HepG2 (cell line): ENCODE results near the gene AGAP3. TPM values are rescaled to one million over a fixed set of nuclear protein-coding genes. Genes with fewer than 3 reads are reported as not detected.

Experiments
- ATAC-seq: fragments of 200-7000 bp; cut with Tn5 transposase; 3 replicates; pipeline ENCODE4 v1.9.1; 2020; ENCODE audit warnings: mild to moderate bottlenecking, moderate library complexity
- BruUV-seq: library from RNA; stranded (reverse); fragments of 400-500 nt; replicated peaks from 2 replicates; lab custom pipeline; 2021; lab: Mats Ljungman, UMichigan
- CTCF ChIA-PET: fragments of 300-600 bp; formaldehyde crosslinking; extraction: SDS; loops from one replicate; lab custom pipeline; 2021; ENCODE audit warnings: low total read pairs, inconsistent platforms, low intra/inter-chr PET ratio; lab: Yijun Ruan, JAX
- POLR2A ChIA-PET: fragments of 350-600 bp; sonication (Branson Sonifier 250); formaldehyde crosslinking; loops from one replicate; lab custom pipeline; 2020; ENCODE audit warnings: antibody characterized with exemption, inconsistent platforms; lab: Yijun Ruan, JAX
- DNase-seq: peaks from one replicate; pipeline ENCODE4 v3.0.0-alpha.2; 2015; ENCODE audit warnings: low spot score
- FAIRE-seq: peaks from 3 replicates; lab custom pipeline; 2011; peaks lifted over from hg19 to GRCh38; lab: Jason Lieb, UNC
- H2AFZ ChIP-seq: one replicate; pipeline ENCODE4 v1.6.1; 2011; ENCODE audit warnings: low read length, inconsistent platforms
- H3K27ac ChIP-seq: fragments of 300-600 bp; 3 replicates; pipeline ENCODE4 v1.8.0; 2011; ENCODE audit warnings: mixed run types, mild to moderate bottlenecking, mixed read lengths, low read length, inconsistent platforms; ENCODE audit not compliant: insufficient read depth; ENCODE audit errors: extremely low read length
- H3K27me3 ChIP-seq, 2 experiments: fragments of 200-600 bp in 1 of 2; 2 replicates in 1 of 2; 3 replicates in 1 of 2; pipeline versions ENCODE4 v1.6.0 to v1.8.0; 2011; ENCODE audit warnings: low read length in 2 of 2, mild to moderate bottlenecking in 2 of 2, moderate library complexity in 2 of 2, inconsistent platforms in 1 of 2; ENCODE audit not compliant: insufficient read depth in 2 of 2, control insufficient read depth in 1 of 2
- H3K36me3 ChIP-seq, 2 experiments: fragments of 200-600 bp in 1 of 2; replicated peaks in 1 of 2; 2 replicates in 1 of 2; 3 replicates in 1 of 2; pipeline versions ENCODE4 v1.5.1 to v1.8.0; 2011; ENCODE audit warnings: low read length in 2 of 2, inconsistent platforms in 1 of 2; ENCODE audit not compliant: insufficient read depth in 2 of 2, control insufficient read depth in 1 of 2
- H3K4me1 ChIP-seq: 2 replicates; pipeline ENCODE4 v1.5.1; 2012; ENCODE audit warnings: low read length, inconsistent platforms; ENCODE audit not compliant: insufficient read depth
- H3K4me2 ChIP-seq: 2 replicates; pipeline ENCODE4 v1.6.0; 2011; ENCODE audit warnings: low read depth, low read length, inconsistent platforms
- H3K4me3 ChIP-seq, 3 experiments: fragments of 200-600 bp in 1 of 3; sonication (generic), shearing (Covaris generic) in 1 of 3; replicated peaks in 1 of 3; 2 replicates each; pipeline ENCODE4 v1.5.1; 2011 to 2016; ENCODE audit warnings: low read length in 3 of 3, inconsistent platforms in 2 of 3, low read depth in 2 of 3, mild to moderate bottlenecking in 2 of 3, control low read depth in 1 of 3, mixed read lengths in 1 of 3; ENCODE audit not compliant: insufficient read depth in 1 of 3
- H3K79me2 ChIP-seq: one replicate; pipeline ENCODE4 v1.6.1; 2011; ENCODE audit warnings: low read length, inconsistent platforms; ENCODE audit not compliant: insufficient read depth
- H3K9ac ChIP-seq: 2 replicates; pipeline ENCODE4 v1.6.0; 2011; ENCODE audit warnings: mild to moderate bottlenecking, low read depth, low read length, inconsistent platforms; ENCODE audit not compliant: insufficient read depth
- H3K9me3 ChIP-seq: 2 replicates; pipeline ENCODE4 v1.5.1; 2012; ENCODE audit warnings: mild to moderate bottlenecking, low read length
- H4K20me1 ChIP-seq: 2 replicates; pipeline ENCODE4 v1.6.0; 2011; ENCODE audit warnings: inconsistent platforms, mild to moderate bottlenecking, low read length, moderate library complexity; ENCODE audit not compliant: insufficient read depth
- DR1 ChIP-seq: sonication (generic); formaldehyde crosslinking; IDR thresholded peaks from 2 replicates; pipeline ENCODE4 v1.8.0; 2021; ENCODE audit warnings: mild to moderate bottlenecking, missing genetic modification reagents, inconsistent platforms
- ZNF563 ChIP-seq: sonication (generic); formaldehyde crosslinking; IDR thresholded peaks from 2 replicates; pipeline ENCODE4 v1.8.0; 2022; ENCODE audit warnings: mild to moderate bottlenecking, moderate library complexity, missing genetic modification reagents
- ZNF761 ChIP-seq: sonication (generic); formaldehyde crosslinking; conservative IDR thresholded peaks from 2 replicates; pipeline ENCODE4 v1.4.0; 2020; ENCODE audit warnings: mild to moderate bottlenecking, missing genetic modification reagents
- WGBS: methylation state at CpG from one replicate; pipeline ENCODE4 v1.1.6; 2017; ENCODE audit warnings: low lambda C conversion rate; 5-methylcytosine and 5-hydroxymethylcytosine counted together
- in situ Hi-C: cut with HindIII; loops from 2 replicates; pipeline ENCODE4 v1.10.0; 2017; ENCODE audit warnings: low pct_unique_long_range_greater_than_20kb; ENCODE audit not compliant: extremely low pct_ligation_motif_present
- intact Hi-C: fragments of 100-400 bp; cut with micrococcal nuclease; formaldehyde crosslinking; loops from one replicate; pipeline ENCODE4 v1.10.0; 2022; ENCODE audit not compliant: unreplicated experiment
- polyA plus RNA-seq, 8 experiments: library from polyadenylated mRNA; depleted of rRNA in 3 of 8; stranded (reverse) in 7 of 8; unstranded in 1 of 8; fragments of >200 nt; fragmentation: Illumina TruSeq in 4 of 8; extraction: Trizol in 4 of 8; gene quantifications; 2 replicates each; pipeline versions ENCODE4 v1.2.1 to v1.2.3, GENCODE V29; 2011 to 2016; ENCODE audit warnings: low read depth in 4 of 8, missing spikeins in 1 of 8, mixed read lengths in 1 of 8; ENCODE audit not compliant: insufficient read depth in 1 of 8
- total RNA-seq, 5 experiments: library from RNA; depleted of rRNA; stranded (reverse); fragments of >200 nt; fragmentation: Illumina TruSeq; extraction: Trizol; gene quantifications; 2 replicates each; pipeline ENCODE4 v1.2.3, GENCODE V29; 2016; ENCODE audit warnings: low read depth in 1 of 5
- TF ChIP-seq, protein P1 (sequence below): IDR thresholded peaks from 2 replicates; pipeline ENCODE4 v1.6.1; 2018; ENCODE audit warnings: missing genetic modification reagents, mild to moderate bottlenecking, missing compliant biosample characterization
- TF ChIP-seq, protein P2 (sequence below): sonication (generic); formaldehyde crosslinking; IDR thresholded peaks from 2 replicates; pipeline ENCODE4 v1.4.0; 2020; ENCODE audit warnings: mild to moderate bottlenecking, missing genetic modification reagents
- TF ChIP-seq, protein P3 (sequence below): sonication (generic); formaldehyde crosslinking; conservative IDR thresholded peaks from 2 replicates; pipeline ENCODE4 v1.8.1; 2023; ENCODE audit warnings: missing genetic modification reagents
- TF ChIP-seq, protein P4 (sequence below): sonication (generic); formaldehyde crosslinking; IDR thresholded peaks from 2 replicates; pipeline ENCODE4 v1.9.0; 2022; ENCODE audit warnings: missing genetic modification reagents, mild to moderate bottlenecking, borderline replicate concordance
- TF ChIP-seq, protein P5 (sequence below): sonication (generic); formaldehyde crosslinking; IDR thresholded peaks from 2 replicates; pipeline ENCODE4 v1.5.0; 2020; ENCODE audit warnings: missing genetic modification reagents, mild to moderate bottlenecking, borderline replicate concordance

Gene AGAP3
- total and polyA plus RNA-seq, 2 of the 13 experiments (the other 11 are each of a cell fraction or from before 2014, with no cell fraction given) = 31.3 to 61.4 TPM

DNA sequence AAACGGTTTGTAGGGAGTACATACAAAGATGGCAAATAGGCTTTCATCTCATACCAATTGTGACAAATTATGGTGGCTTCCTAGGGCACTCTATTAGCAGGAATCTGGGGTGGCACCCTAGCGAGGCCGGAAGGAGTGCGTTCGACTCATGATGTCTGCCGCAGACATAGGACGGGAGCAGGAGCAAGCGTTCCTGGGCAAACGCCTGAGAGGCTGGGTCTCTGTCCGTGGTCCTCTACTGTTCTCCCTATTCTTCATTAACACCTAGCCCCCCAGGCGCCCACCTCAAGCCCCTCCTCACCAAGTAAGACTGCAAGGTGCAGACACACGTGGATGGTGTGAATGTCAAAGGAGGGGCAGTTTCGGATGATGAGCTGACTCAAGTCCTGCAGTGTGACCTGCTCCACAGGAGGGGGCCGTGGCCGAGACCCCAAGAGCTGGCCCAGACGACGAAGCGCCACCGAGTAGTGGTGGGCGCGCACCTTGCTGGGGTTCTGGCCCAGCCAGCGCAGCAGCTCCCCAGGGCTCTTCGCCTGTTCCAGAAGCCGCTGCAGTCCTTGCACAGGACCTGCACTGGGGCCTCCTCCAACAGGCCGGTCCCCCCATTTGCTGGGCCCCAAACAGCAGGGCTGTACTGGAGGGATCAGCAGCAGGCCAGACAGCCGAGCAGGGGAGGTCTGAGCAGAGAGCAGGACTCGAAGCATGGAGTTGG, 6.9 kb upstream of the AGAP3 start:
- Histone ChIP-seq H3K27me3 (no peaks in the 10 kb centered on the region; a peak in 1 of 5 replicates), H3K4me1 (peaks cover 33% of the 10 kb centered on the region), H3K79me2 (peaks cover 33% of the 10 kb centered on the region), H3K4me2 (peak overlapping the region; percentile 99), H3K36me3 (peaks cover 7 to 19% of the 10 kb centered on the region in 2 experiments), H3K9me3 (no peaks in the 10 kb centered on the region), H3K9ac (peak overlapping the region; percentile 100), H3K27ac (peak overlapping the region; percentile 85), H4K20me1 (no peaks in the 10 kb centered on the region), H3K4me3 (peak overlapping the region; percentile 85 to 96 (median 88)), H2AFZ (no peak overlapping the region)
- FAIRE-seq (no peak), DNase-seq (no peak), ATAC-seq (no peak)
- POLR2A ChIA-PET = interaction anchor here (5.4 kb wide), 1 partner anchor 17 kb away, joined by 60 read pairs; no protein-coding TSS in a partner anchor
- intact Hi-C loops (no loop called here), in situ Hi-C loops (no loop called here)
- no TSS peak for BruUV-seq
- WGBS = 83% methylated on average over 18 of the region's 27 CpGs
- CTCF ChIA-PET = interaction anchor here (1.1 kb wide), 1 partner anchor 52 kb away, joined by 3 read pairs; no protein-coding TSS in a partner anchor
- TF ChIP-seq, protein P1, sequence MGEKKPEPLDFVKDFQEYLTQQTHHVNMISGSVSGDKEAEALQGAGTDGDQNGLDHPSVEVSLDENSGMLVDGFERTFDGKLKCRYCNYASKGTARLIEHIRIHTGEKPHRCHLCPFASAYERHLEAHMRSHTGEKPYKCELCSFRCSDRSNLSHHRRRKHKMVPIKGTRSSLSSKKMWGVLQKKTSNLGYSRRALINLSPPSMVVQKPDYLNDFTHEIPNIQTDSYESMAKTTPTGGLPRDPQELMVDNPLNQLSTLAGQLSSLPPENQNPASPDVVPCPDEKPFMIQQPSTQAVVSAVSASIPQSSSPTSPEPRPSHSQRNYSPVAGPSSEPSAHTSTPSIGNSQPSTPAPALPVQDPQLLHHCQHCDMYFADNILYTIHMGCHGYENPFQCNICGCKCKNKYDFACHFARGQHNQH (CRISPR knock-in tag) = no peak
- TF ChIP-seq, protein P2, sequence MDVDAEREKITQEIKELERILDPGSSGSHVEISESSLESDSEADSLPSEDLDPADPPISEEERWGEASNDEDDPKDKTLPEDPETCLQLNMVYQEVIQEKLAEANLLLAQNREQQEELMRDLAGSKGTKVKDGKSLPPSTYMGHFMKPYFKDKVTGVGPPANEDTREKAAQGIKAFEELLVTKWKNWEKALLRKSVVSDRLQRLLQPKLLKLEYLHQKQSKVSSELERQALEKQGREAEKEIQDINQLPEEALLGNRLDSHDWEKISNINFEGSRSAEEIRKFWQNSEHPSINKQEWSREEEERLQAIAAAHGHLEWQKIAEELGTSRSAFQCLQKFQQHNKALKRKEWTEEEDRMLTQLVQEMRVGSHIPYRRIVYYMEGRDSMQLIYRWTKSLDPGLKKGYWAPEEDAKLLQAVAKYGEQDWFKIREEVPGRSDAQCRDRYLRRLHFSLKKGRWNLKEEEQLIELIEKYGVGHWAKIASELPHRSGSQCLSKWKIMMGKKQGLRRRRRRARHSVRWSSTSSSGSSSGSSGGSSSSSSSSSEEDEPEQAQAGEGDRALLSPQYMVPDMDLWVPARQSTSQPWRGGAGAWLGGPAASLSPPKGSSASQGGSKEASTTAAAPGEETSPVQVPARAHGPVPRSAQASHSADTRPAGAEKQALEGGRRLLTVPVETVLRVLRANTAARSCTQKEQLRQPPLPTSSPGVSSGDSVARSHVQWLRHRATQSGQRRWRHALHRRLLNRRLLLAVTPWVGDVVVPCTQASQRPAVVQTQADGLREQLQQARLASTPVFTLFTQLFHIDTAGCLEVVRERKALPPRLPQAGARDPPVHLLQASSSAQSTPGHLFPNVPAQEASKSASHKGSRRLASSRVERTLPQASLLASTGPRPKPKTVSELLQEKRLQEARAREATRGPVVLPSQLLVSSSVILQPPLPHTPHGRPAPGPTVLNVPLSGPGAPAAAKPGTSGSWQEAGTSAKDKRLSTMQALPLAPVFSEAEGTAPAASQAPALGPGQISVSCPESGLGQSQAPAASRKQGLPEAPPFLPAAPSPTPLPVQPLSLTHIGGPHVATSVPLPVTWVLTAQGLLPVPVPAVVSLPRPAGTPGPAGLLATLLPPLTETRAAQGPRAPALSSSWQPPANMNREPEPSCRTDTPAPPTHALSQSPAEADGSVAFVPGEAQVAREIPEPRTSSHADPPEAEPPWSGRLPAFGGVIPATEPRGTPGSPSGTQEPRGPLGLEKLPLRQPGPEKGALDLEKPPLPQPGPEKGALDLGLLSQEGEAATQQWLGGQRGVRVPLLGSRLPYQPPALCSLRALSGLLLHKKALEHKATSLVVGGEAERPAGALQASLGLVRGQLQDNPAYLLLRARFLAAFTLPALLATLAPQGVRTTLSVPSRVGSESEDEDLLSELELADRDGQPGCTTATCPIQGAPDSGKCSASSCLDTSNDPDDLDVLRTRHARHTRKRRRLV = 0 out of 2 replicates have a peak, but pooled peaks have one; percentile 64
- TF ChIP-seq, protein P3, sequence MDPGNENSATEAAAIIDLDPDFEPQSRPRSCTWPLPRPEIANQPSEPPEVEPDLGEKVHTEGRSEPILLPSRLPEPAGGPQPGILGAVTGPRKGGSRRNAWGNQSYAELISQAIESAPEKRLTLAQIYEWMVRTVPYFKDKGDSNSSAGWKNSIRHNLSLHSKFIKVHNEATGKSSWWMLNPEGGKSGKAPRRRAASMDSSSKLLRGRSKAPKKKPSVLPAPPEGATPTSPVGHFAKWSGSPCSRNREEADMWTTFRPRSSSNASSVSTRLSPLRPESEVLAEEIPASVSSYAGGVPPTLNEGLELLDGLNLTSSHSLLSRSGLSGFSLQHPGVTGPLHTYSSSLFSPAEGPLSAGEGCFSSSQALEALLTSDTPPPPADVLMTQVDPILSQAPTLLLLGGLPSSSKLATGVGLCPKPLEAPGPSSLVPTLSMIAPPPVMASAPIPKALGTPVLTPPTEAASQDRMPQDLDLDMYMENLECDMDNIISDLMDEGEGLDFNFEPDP = no peak
- TF ChIP-seq ZNF563 (CRISPR knock-in tag) (no peak), DR1 (0 out of 2 replicates have a peak, but pooled peaks have one; percentile 29), ZNF761 (CRISPR knock-in tag) (no peak)
- TF ChIP-seq, protein P4, sequence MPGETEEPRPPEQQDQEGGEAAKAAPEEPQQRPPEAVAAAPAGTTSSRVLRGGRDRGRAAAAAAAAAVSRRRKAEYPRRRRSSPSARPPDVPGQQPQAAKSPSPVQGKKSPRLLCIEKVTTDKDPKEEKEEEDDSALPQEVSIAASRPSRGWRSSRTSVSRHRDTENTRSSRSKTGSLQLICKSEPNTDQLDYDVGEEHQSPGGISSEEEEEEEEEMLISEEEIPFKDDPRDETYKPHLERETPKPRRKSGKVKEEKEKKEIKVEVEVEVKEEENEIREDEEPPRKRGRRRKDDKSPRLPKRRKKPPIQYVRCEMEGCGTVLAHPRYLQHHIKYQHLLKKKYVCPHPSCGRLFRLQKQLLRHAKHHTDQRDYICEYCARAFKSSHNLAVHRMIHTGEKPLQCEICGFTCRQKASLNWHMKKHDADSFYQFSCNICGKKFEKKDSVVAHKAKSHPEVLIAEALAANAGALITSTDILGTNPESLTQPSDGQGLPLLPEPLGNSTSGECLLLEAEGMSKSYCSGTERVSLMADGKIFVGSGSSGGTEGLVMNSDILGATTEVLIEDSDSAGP (CRISPR knock-in tag) = no peak
- TF ChIP-seq, protein P5, sequence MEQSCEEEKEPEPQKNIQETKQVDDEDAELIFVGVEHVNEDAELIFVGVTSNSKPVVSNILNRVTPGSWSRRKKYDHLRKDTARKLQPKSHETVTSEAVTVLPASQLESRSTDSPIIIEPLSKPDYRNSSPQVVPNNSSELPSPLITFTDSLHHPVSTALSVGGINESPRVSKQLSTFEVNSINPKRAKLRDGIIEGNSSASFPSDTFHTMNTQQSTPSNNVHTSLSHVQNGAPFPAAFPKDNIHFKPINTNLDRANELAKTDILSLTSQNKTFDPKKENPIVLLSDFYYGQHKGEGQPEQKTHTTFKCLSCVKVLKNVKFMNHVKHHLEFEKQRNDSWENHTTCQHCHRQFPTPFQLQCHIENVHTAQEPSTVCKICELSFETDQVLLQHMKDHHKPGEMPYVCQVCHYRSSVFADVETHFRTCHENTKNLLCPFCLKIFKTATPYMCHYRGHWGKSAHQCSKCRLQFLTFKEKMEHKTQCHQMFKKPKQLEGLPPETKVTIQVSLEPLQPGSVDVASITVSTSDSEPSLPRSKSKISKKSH (CRISPR knock-in tag) = peak; percentile 14; the same call in 1 of the 2 replicates
